ENCODE data around the gene DSG3. TPM values are rescaled to one million over a fixed set of nuclear protein-coding genes. Genes with fewer than 3 reads are reported as not detected.

DSG3 gene
- total RNA-seq, 1 experiment from 2014 or later: 0.05 TPM

GRCh38 chr18:31512203-31512764 is 64.7 kb downstream of the DSG3 start (continued):
- no peak for TF ChIP-seq CTCF (IDR thresholded peaks at IDR 0.05 in 2 of 3, conservative IDR thresholded peaks at IDR 0.05 in 1 of 3; ENCODE audit: borderline replicate concordance in 1 of 3, insufficient read depth in 1 of 3, low read depth in 2 of 3, low read length in 2 of 3)
- TF ChIP-seq EZH2phosphoT487 (IDR thresholded peaks at IDR 0.05; ENCODE audit: borderline replicate concordance): no peak

GRCh38 chr18:31513189-31513935 is 65.8 kb downstream of the DSG3 start:
- no peaks in the 10 kb centered on the region for H3K9me2 ChIP-seq (ENCODE audit: insufficient read depth)
- H3K4me1 ChIP-seq (ENCODE audit: control insufficient read depth in 1 of 2, insufficient read depth in 2 of 2, low read length in 2 of 2): peaks cover 57 to 58% of the 10 kb centered on the region in 2 experiments
- H3K9ac ChIP-seq (ENCODE audit: low read length): peak overlapping the region; percentile 49
- no peaks in the 10 kb centered on the region; the same call in 1 of the 2 replicates for H4K20me1 ChIP-seq (ENCODE audit: insufficient read depth)
- intact Hi-C loops (cut with micrococcal nuclease): loop anchor here (2.0 to 5.0 kb wide), 3 partner anchors 89 to 516 kb away; partner anchors contain the start of gene DSC2
- H2AFZ ChIP-seq (ENCODE audit: low read depth, low read length, poor library complexity, severe bottlenecking): no peak overlapping the region
- H3K36me3 ChIP-seq (ENCODE audit: control insufficient read depth in 1 of 2, insufficient read depth in 2 of 2, low read length in 2 of 2): 0 out of 4 replicates have a peak, but pooled peaks cover 0 to 3% of the 10 kb centered on the region in 2 experiments
- peak overlapping the region; percentile 77 for H3K4me2 ChIP-seq (ENCODE audit: low read length)
- ChIA-PET RAD21 (ENCODE audit: low non-redundant PET in 1 of 2, low total read pairs in 2 of 2, uncharacterized antibody in 2 of 2, unreplicated experiment in 2 of 2) (no interaction called here), POLR2A (no interaction called here), CTCF (interaction anchor here (1.5 kb wide), 1 partner anchor 16 kb away, joined by 3 read pairs; no protein-coding TSS in a partner anchor)
- H3K9me3 ChIP-seq (ENCODE audit: control insufficient read depth in 1 of 2, insufficient read depth in 1 of 2, low read depth in 1 of 2, low read length in 2 of 2): no peaks in the 10 kb centered on the region
- ATAC-seq (peak; percentile 74), DNase-seq (ENCODE audit: low read depth, low spot score) (no peak)
- no TSS peak for BruUV-seq (replicated peaks)
- peaks cover 99% of the 10 kb centered on the region for H3K79me2 ChIP-seq (ENCODE audit: insufficient read depth, low read length)
- peak overlapping the region in 1 of 2 experiments; percentile 39; a peak in 2 of 4 replicates for H3K4me3 ChIP-seq (replicated peaks in 1 of 2; ENCODE audit: low read depth in 1 of 2, low read length in 2 of 2)
- H3K27me3 ChIP-seq (ENCODE audit: insufficient read depth, low read length): no peaks in the 10 kb centered on the region
- peak overlapping the region; percentile 8; the same call in 1 of the 2 replicates for H3K27ac ChIP-seq (ENCODE audit: low read depth, low read length)
- TF ChIP-seq SIN3A (IDR thresholded peaks at IDR 0.05; ENCODE audit: low read depth) (0 out of 2 replicates have a peak, but pooled peaks have one; percentile 42), ZBTB33 (IDR thresholded peaks at IDR 0.05; ENCODE audit: extremely low read depth, insufficient replicate concordance, low read length) (no peak), TCF7L2 (IDR thresholded peaks at IDR 0.05; ENCODE audit: borderline replicate concordance, extremely low read depth, insufficient read depth, insufficient read length) (no peak), ATF3 (IDR thresholded peaks at IDR 0.05) (no peak), JUND (IDR thresholded peaks at IDR 0.05) (peak; percentile 72), EZH2phosphoT487 (IDR thresholded peaks at IDR 0.05; ENCODE audit: borderline replicate concordance) (no peak), ELF1 (IDR thresholded peaks at IDR 0.05; ENCODE audit: borderline replicate concordance, low read depth) (no peak), CEBPB (IDR thresholded peaks at IDR 0.05; ENCODE audit: low read depth) (peak; percentile 45; the same call in 1 of the 2 replicates), EZH2 (IDR thresholded peaks at IDR 0.05) (no peak), ZFX (IDR thresholded peaks at IDR 0.05) (no peak), MAX (IDR thresholded peaks at IDR 0.05) (peak; percentile 41; the same call in 1 of the 2 replicates), SP1 (IDR thresholded peaks at IDR 0.05; ENCODE audit: low read depth) (peak; percentile 50; the same call in 1 of the 2 replicates), POLR2A (IDR thresholded peaks at IDR 0.05; ENCODE audit: borderline replicate concordance, extremely low read depth, insufficient read depth, insufficient read length) (no peak), EGR1 (IDR thresholded peaks at IDR 0.05; ENCODE audit: low read depth) (no peak), FOSL1 (IDR thresholded peaks at IDR 0.05; ENCODE audit: low read depth) (peak; percentile 68), CTCF (IDR thresholded peaks at IDR 0.05 in 2 of 3, conservative IDR thresholded peaks at IDR 0.05 in 1 of 3; ENCODE audit: borderline replicate concordance in 1 of 3, insufficient read depth in 1 of 3, low read depth in 2 of 3, low read length in 2 of 3) (no peak)
